MCF 10A (cell line): Measurements from ENCODE around the gene EBNA1BP2. TPM values are rescaled to one million over a fixed set of nuclear protein-coding genes. Genes with fewer than 3 reads are reported as not detected.

ENCODE experiments used
- BruUV-seq: library from RNA; stranded (reverse); fragments of 400-500 nt; replicated peaks from 2 replicates; lab custom pipeline; 2021; lab: Mats Ljungman, UMichigan
- CTCF ChIA-PET: fragments of 300-600 bp; sonication (Branson Sonifier 250); formaldehyde crosslinking; extraction: SDS; loops from one replicate; lab custom pipeline; 2021; ENCODE audit warnings: antibody characterized with exemption, inconsistent platforms; lab: Yijun Ruan, JAX
- POLR2A ChIA-PET: fragments of 300-600, 350-650 bp; sonication (Branson Sonifier 250); formaldehyde crosslinking; extraction: SDS; loops from one replicate; lab custom pipeline; 2020; ENCODE audit warnings: antibody characterized with exemption, inconsistent platforms; lab: Yijun Ruan, JAX
- DNase-seq: peaks from one replicate; pipeline ENCODE4 v3.0.0-alpha.2; 2018; ENCODE audit not compliant: unreplicated experiment
- H3K27ac Mint-ChIP-seq: one replicate; pipeline ENCODE4 v1.8.0; 2022; ENCODE audit warnings: mild to moderate bottlenecking, low read depth, mixed read lengths; ENCODE audit not compliant: unreplicated experiment
- H3K27me3 Mint-ChIP-seq: one replicate; pipeline ENCODE4 v1.8.0; 2022; ENCODE audit warnings: mixed read lengths; ENCODE audit not compliant: insufficient read depth, unreplicated experiment
- H3K36me3 Mint-ChIP-seq: one replicate; pipeline ENCODE4 v1.8.0; 2022; ENCODE audit warnings: mild to moderate bottlenecking, moderate library complexity, mixed read lengths; ENCODE audit not compliant: insufficient read depth, unreplicated experiment
- H3K4me1 Mint-ChIP-seq: one replicate; pipeline ENCODE4 v1.8.0; 2022; ENCODE audit warnings: mixed read lengths; ENCODE audit not compliant: insufficient read depth, unreplicated experiment
- H3K4me3 Mint-ChIP-seq: one replicate; pipeline ENCODE4 v1.8.0; 2022; ENCODE audit warnings: mild to moderate bottlenecking, moderate library complexity, mixed read lengths; ENCODE audit not compliant: unreplicated experiment
- H3K9me3 Mint-ChIP-seq: one replicate; pipeline ENCODE4 v1.8.0; 2022; ENCODE audit warnings: mixed read lengths; ENCODE audit not compliant: unreplicated experiment
- intact Hi-C: fragments of 100-400 bp; cut with micrococcal nuclease; formaldehyde crosslinking; loops from 2 replicates; pipeline ENCODE4 v1.14.1; 2022
- total RNA-seq: library from RNA; stranded (reverse); gene quantifications from 2 replicates; pipeline ENCODE4 v1.2.3, GENCODE V29; 2022
- TF ChIP-seq, protein P1 (sequence below): fragments of 200-600 bp; IDR thresholded peaks from one replicate; pipeline ENCODE4 v1.8.0; 2022; ENCODE audit warnings: antibody characterized with exemption, mild to moderate bottlenecking; ENCODE audit not compliant: unreplicated experiment

The EBNA1BP2 gene
- total RNA-seq, 1 experiment from 2014 or later: 171 TPM

DNA sequence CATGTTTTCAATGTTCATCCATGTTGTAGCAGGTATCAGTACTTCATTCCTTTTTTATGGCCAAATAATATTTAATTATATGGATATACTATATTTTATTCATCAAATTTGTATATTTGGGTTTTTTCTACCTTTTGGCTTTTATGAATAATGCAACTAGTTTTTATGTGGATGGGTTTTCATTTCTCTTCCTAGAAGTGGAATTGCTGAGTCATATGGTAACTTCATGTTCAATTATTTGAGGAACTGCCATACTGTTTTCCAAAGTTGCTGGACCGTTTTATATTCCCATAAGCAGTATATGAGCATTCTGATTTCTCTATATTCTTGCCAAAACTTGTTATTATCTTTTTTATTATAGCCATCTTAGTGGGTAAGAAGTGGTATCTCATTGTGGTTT, 16.0 kb upstream of the EBNA1BP2 start:
- H3K27ac Mint-ChIP-seq: no peak overlapping the region
- TF ChIP-seq, protein P1, sequence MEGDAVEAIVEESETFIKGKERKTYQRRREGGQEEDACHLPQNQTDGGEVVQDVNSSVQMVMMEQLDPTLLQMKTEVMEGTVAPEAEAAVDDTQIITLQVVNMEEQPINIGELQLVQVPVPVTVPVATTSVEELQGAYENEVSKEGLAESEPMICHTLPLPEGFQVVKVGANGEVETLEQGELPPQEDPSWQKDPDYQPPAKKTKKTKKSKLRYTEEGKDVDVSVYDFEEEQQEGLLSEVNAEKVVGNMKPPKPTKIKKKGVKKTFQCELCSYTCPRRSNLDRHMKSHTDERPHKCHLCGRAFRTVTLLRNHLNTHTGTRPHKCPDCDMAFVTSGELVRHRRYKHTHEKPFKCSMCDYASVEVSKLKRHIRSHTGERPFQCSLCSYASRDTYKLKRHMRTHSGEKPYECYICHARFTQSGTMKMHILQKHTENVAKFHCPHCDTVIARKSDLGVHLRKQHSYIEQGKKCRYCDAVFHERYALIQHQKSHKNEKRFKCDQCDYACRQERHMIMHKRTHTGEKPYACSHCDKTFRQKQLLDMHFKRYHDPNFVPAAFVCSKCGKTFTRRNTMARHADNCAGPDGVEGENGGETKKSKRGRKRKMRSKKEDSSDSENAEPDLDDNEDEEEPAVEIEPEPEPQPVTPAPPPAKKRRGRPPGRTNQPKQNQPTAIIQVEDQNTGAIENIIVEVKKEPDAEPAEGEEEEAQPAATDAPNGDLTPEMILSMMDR: no peak
- BruUV-seq: no TSS peak
- intact Hi-C loops: no loop called here
- ChIA-PET POLR2A (no interaction called here), CTCF (no interaction called here)
- H3K4me1 Mint-ChIP-seq: no peaks in the 10 kb centered on the region
- H3K4me3 Mint-ChIP-seq: no peak overlapping the region
- no peaks in the 10 kb centered on the region for H3K36me3 Mint-ChIP-seq
- H3K27me3 Mint-ChIP-seq: no peaks in the 10 kb centered on the region
- H3K9me3 Mint-ChIP-seq: peaks cover 11% of the 10 kb centered on the region
- DNase-seq: no peak

DNA sequence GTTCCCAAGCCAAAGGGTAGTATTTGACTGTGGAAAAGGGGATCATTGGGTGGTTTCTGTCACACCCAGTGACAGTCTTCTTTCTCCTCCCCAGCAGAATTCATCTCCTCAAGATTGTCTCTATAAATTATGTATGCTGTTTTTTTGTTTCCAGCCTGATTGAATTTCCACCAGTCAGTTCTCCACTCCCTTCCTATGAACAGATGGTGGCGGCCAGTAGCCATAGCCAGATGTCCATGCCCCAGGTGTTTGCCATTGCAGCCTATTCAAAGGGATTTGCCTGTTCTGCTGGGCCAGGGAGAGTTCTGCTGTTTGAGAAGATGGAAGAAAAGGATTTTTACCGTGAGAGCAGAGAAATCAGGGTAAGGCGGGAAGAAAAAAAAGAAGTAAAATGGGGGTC, 12.9 kb upstream of the EBNA1BP2 start:
- TF ChIP-seq, protein P1: no peak
- H3K4me1 Mint-ChIP-seq: no peaks in the 10 kb centered on the region
- no peaks in the 10 kb centered on the region for H3K27me3 Mint-ChIP-seq
- POLR2A ChIA-PET: no interaction called here
- CTCF ChIA-PET: no interaction called here
- H3K9me3 Mint-ChIP-seq: no peaks in the 10 kb centered on the region
- H3K27ac Mint-ChIP-seq: no peak overlapping the region
- peaks cover 5% of the 10 kb centered on the region for H3K36me3 Mint-ChIP-seq
- no peak for DNase-seq
- BruUV-seq: no TSS peak
- H3K4me3 Mint-ChIP-seq: no peak overlapping the region
- intact Hi-C loops: no loop called here

DNA sequence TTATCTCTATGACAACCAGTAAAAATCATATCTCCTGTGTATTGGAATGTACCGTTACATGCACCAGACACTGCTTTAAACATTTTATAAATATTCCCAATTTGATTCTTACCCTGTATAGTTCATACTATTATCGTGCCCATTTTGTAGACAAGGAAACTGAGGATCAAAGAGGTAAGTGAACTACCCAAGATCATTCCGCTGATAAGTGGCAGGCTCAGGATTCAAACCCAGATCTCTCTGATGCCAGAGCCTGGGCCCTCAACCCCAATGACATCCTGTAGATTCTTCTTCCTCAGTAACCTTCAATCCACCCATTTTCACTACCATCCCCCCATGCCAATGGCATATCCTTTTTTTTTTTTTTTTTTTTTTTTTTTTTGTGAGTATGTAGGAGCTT, 12.3 kb upstream of the EBNA1BP2 start:
- no peak for DNase-seq
- Mint-ChIP-seq H3K27ac (no peak overlapping the region), H3K9me3 (no peaks in the 10 kb centered on the region), H3K4me3 (no peak overlapping the region), H3K36me3 (peaks cover 5% of the 10 kb centered on the region), H3K27me3 (no peaks in the 10 kb centered on the region), H3K4me1 (no peaks in the 10 kb centered on the region)
- CTCF ChIA-PET: no interaction called here
- TF ChIP-seq, protein P1: no peak
- intact Hi-C loops: no loop called here
- POLR2A ChIA-PET: no interaction called here
- BruUV-seq: no TSS peak

DNA sequence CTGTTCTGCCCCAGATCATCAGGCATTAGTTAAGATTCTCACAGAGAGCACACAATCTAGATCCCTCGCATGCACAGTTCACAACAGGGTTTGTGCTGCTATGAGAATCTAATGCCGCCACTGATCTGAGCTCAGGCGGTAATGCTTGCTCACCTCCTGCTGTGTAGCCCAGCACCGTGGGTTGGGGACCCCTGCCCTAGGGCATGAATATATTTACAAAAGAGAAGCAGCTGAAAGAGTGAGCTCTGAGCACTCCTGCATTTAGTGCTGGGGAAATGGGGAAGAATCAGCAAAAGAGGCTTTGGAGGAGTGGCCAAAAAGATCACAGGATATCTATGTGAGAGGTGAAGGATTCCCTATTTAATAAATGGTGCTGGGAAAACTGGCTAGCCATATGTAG, 5.6 kb upstream of the EBNA1BP2 start:
- CTCF ChIA-PET: no interaction called here
- Mint-ChIP-seq H3K36me3 (peaks cover under 1% of the 10 kb centered on the region), H3K27ac (no peak overlapping the region), H3K9me3 (no peaks in the 10 kb centered on the region), H3K4me1 (no peaks in the 10 kb centered on the region), H3K4me3 (no peak overlapping the region), H3K27me3 (no peaks in the 10 kb centered on the region)
- POLR2A ChIA-PET: no interaction called here
- intact Hi-C loops: no loop called here
- no TSS peak for BruUV-seq
- TF ChIP-seq, protein P1: no peak
- no peak for DNase-seq
